HepG2 (cell line): ENCODE data around the gene DGAT2. TPM values are rescaled to one million over a fixed set of nuclear protein-coding genes. Genes with fewer than 3 reads are reported as not detected.

Source experiments
- AHDC1 ChIP-seq: sonication (generic); formaldehyde crosslinking; IDR thresholded peaks from 2 replicates; pipeline ENCODE4 v1.5.1; 2020; ENCODE audit warnings: mild to moderate bottlenecking, missing genetic modification reagents, borderline replicate concordance
- AHR ChIP-seq: IDR thresholded peaks from 2 replicates; pipeline ENCODE4 v1.6.1; 2018; ENCODE audit warnings: missing genetic modification reagents, missing compliant biosample characterization
- ATF3 ChIP-seq: sonication (generic); formaldehyde crosslinking; IDR thresholded peaks from 2 replicates; pipeline ENCODE4 v1.4.0; 2020; ENCODE audit warnings: missing genetic modification reagents
- ATF6 ChIP-seq: sonication (generic); formaldehyde crosslinking; conservative IDR thresholded peaks from 2 replicates; pipeline ENCODE4 v1.4.0; 2020; ENCODE audit warnings: missing genetic modification reagents
- CBX1 ChIP-seq: IDR thresholded peaks from one replicate; pipeline ENCODE4 v1.6.1; 2016; ENCODE audit warnings: antibody characterized with exemption, low read depth
- FOXC1 ChIP-seq: sonication (generic); formaldehyde crosslinking; IDR thresholded peaks from 2 replicates; pipeline ENCODE4 v1.8.0; 2022; ENCODE audit warnings: mild to moderate bottlenecking, missing genetic modification reagents, borderline replicate concordance
- GLI4 ChIP-seq: sonication (generic); formaldehyde crosslinking; IDR thresholded peaks from 2 replicates; pipeline ENCODE4 v1.5.1; 2020; ENCODE audit warnings: missing genetic modification reagents, mild to moderate bottlenecking, moderate library complexity, borderline replicate concordance
- GTF3A ChIP-seq: sonication (generic); formaldehyde crosslinking; conservative IDR thresholded peaks from 2 replicates; pipeline ENCODE4 v1.4.0; 2020; ENCODE audit warnings: mild to moderate bottlenecking, missing genetic modification reagents
- HHEX ChIP-seq: IDR thresholded peaks from 2 replicates; pipeline ENCODE4 v1.6.1; 2016; ENCODE audit warnings: control low read depth
- NCOR1 ChIP-seq: fragments of 200-600 bp; sonication (generic); IDR thresholded peaks from 2 replicates; pipeline ENCODE4 v1.7.0; 2017; ENCODE audit warnings: antibody characterized with exemption, low read length, borderline replicate concordance
- RBAK ChIP-seq: sonication (generic); formaldehyde crosslinking; IDR thresholded peaks from 2 replicates; pipeline ENCODE4 v1.5.1; 2020; ENCODE audit warnings: mild to moderate bottlenecking, missing genetic modification reagents
- SIN3A ChIP-seq: IDR thresholded peaks from 2 replicates; pipeline ENCODE4 v1.6.1; 2011; ENCODE audit warnings: low read depth, mild to moderate bottlenecking, control low read depth, low read length, borderline replicate concordance
- SRSF9 ChIP-seq: fragments of 200-400 bp; formaldehyde crosslinking; IDR thresholded peaks from 2 replicates; pipeline ENCODE4 v1.6.1; 2018; ENCODE audit warnings: borderline replicate concordance, mild to moderate bottlenecking, low read depth, low read length; ENCODE audit not compliant: insufficient read depth, poor library complexity, severe bottlenecking
- WIZ ChIP-seq: sonication (generic); formaldehyde crosslinking; IDR thresholded peaks from 2 replicates; pipeline ENCODE4 v1.5.1; 2020; ENCODE audit warnings: mild to moderate bottlenecking, missing genetic modification reagents
- ZBTB37 ChIP-seq: sonication (generic); formaldehyde crosslinking; IDR thresholded peaks from 2 replicates; pipeline ENCODE4 v1.4.0; 2020; ENCODE audit warnings: mild to moderate bottlenecking, missing genetic modification reagents
- ZNF101 ChIP-seq: sonication (generic); formaldehyde crosslinking; IDR thresholded peaks from 2 replicates; pipeline ENCODE4 v1.4.0; 2020; ENCODE audit warnings: mild to moderate bottlenecking, low read depth, missing genetic modification reagents, borderline replicate concordance
- ZNF343 ChIP-seq: sonication (generic); formaldehyde crosslinking; IDR thresholded peaks from 2 replicates; pipeline ENCODE4 v1.4.0; 2020; ENCODE audit warnings: mild to moderate bottlenecking, missing genetic modification reagents
- ZNF451 ChIP-seq: sonication (generic); formaldehyde crosslinking; IDR thresholded peaks from 2 replicates; pipeline ENCODE4 v1.5.0; 2020; ENCODE audit warnings: mild to moderate bottlenecking, missing genetic modification reagents
- ZNF558 ChIP-seq: sonication (generic); formaldehyde crosslinking; IDR thresholded peaks from 2 replicates; pipeline ENCODE4 v1.9.0; 2022; ENCODE audit warnings: mild to moderate bottlenecking, missing genetic modification reagents, borderline replicate concordance
- ZSCAN25 ChIP-seq: sonication (generic); formaldehyde crosslinking; IDR thresholded peaks from 2 replicates; pipeline ENCODE4 v1.8.0; 2022; ENCODE audit warnings: mild to moderate bottlenecking, missing genetic modification reagents
- polyA plus RNA-seq, 8 experiments: library from polyadenylated mRNA; depleted of rRNA in 3 of 8; stranded (reverse) in 7 of 8; unstranded in 1 of 8; fragments of >200 nt; fragmentation: Illumina TruSeq in 4 of 8; extraction: Trizol in 4 of 8; gene quantifications; 2 replicates each; pipeline versions ENCODE4 v1.2.1 to v1.2.3, GENCODE V29; 2011 to 2016; ENCODE audit warnings: low read depth in 4 of 8, missing spikeins in 1 of 8, mixed read lengths in 1 of 8; ENCODE audit not compliant: insufficient read depth in 1 of 8
- total RNA-seq, 5 experiments: library from RNA; depleted of rRNA; stranded (reverse); fragments of >200 nt; fragmentation: Illumina TruSeq; extraction: Trizol; gene quantifications; 2 replicates each; pipeline ENCODE4 v1.2.3, GENCODE V29; 2016; ENCODE audit warnings: low read depth in 1 of 5

DGAT2 gene
- total and polyA plus RNA-seq, 2 of the 13 experiments (the other 11 are each of a cell fraction or from before 2014, with no cell fraction given), result 39.0 to 65.6 TPM

GRCh38 chr11:75721852-75722668, 46.5 kb upstream of the DGAT2 start (continued):
- TF ChIP-seq AHR (no peak), ZNF451 (CRISPR knock-in tag) (no peak), ATF6 (CRISPR knock-in tag) (no peak), SRSF9 (no peak), RBAK (CRISPR knock-in tag) (no peak), HHEX (CRISPR knock-in tag) (no peak), AHDC1 (CRISPR knock-in tag) (no peak), FOXC1 (no peak), ZNF343 (0 out of 2 replicates have a peak, but pooled peaks have one; percentile 56), GLI4 (CRISPR knock-in tag) (peak; percentile 65; the same call in 1 of the 2 replicates), CBX1 (peak; percentile 56), GTF3A (CRISPR knock-in tag) (0 out of 2 replicates have a peak, but pooled peaks have one; percentile 63), SIN3A (no peak), ZNF101 (CRISPR knock-in tag) (no peak), ZSCAN25 (CRISPR knock-in tag) (peak; percentile 38; the same call in 1 of the 2 replicates), WIZ (CRISPR knock-in tag) (no peak), NCOR1 (peak; percentile 69), ATF3 (no peak; the same call in 1 of the 2 replicates), ZNF558 (CRISPR knock-in tag) (no peak), ZBTB37 (CRISPR knock-in tag) (no peak)
